ENCODE results near the gene DTNB.
A peak's percentile ranks its signal among the peaks of the same experiment; 100 is the strongest.

The DTNB gene

GRCh38 chr2:25349397-25349796, 324.0 kb downstream of the DTNB start:
- TF ChIP-seq CTCF (conservative IDR thresholded peaks at IDR 0.05; ENCODE audit: low read depth, low read length): no peak
- no peak for DNase-seq (ENCODE audit: low read depth)
- H3K4me3 ChIP-seq (ENCODE audit: low read length): no peak overlapping the region

- no peak overlapping the region for H3K4me3 ChIP-seq (ENCODE audit: low read length)
- no peak for DNase-seq (ENCODE audit: low read depth)
- TF ChIP-seq CTCF (conservative IDR thresholded peaks at IDR 0.05; ENCODE audit: low read depth, low read length): no peak
These were observed 325.5 kb downstream of the DTNB start for GRCh38 chr2:25347846-25348245.

- DNase-seq (ENCODE audit: low read depth): no peak
- no peak overlapping the region for H3K4me3 ChIP-seq (ENCODE audit: low read length)
- no peak for TF ChIP-seq CTCF (conservative IDR thresholded peaks at IDR 0.05; ENCODE audit: low read depth, low read length)
These were observed 326.1 kb downstream of the DTNB start for GRCh38 chr2:25347205-25347815.

- no peak for TF ChIP-seq CTCF (conservative IDR thresholded peaks at IDR 0.05; ENCODE audit: low read depth, low read length)
- no peak for DNase-seq (ENCODE audit: low read depth)
These were observed 330.1 kb downstream of the DTNB start for GRCh38 chr2:25343187-25343825.

GRCh38 chr2:25342372-25343186, 330.8 kb downstream of the DTNB start:
- DNase-seq (ENCODE audit: low read depth): peak; percentile 52
- peak; percentile 87 for TF ChIP-seq CTCF (conservative IDR thresholded peaks at IDR 0.05; ENCODE audit: low read depth, low read length)
- peak overlapping the region; percentile 47 for H3K4me3 ChIP-seq (ENCODE audit: low read length)

More at GRCh38 chr2:25343187-25343825, 330.1 kb downstream of the DTNB start:
- no peak overlapping the region for H3K4me3 ChIP-seq (ENCODE audit: low read length)

- TF ChIP-seq CTCF (conservative IDR thresholded peaks at IDR 0.05; ENCODE audit: low read depth, low read length): no peak
- peak within 1 kb of the TSS; percentile 54 for H3K4me3 ChIP-seq (ENCODE audit: low read length)
- DNase-seq (ENCODE audit: low read depth): no peak
These were observed 331.5 kb downstream of the DTNB start, which contains the start of gene DNMT3A for GRCh38 chr2:25341753-25342371. Gene DNMT3A, minus strand, starts transcription at chr2:25341925. Its CDS starts 27,941 bp downstream, at chr2:25313984.
